WTC11 (cell line): ENCODE results near the gene ESYT2.

Experiments used
- ATF3 ChIP-seq: sonication (generic); formaldehyde crosslinking; conservative IDR thresholded peaks from 2 replicates; pipeline ENCODE4 v1.8.1; 2022; ENCODE audit warnings: mild to moderate bottlenecking, missing genetic modification reagents
- CREB1 ChIP-seq: sonication (generic); formaldehyde crosslinking; IDR thresholded peaks from 2 replicates; pipeline ENCODE4 v1.8.0; 2023; ENCODE audit warnings: mild to moderate bottlenecking, missing genetic modification reagents
- CREM ChIP-seq: sonication (generic); formaldehyde crosslinking; IDR thresholded peaks from 2 replicates; pipeline ENCODE4 v1.8.1; 2022; ENCODE audit warnings: mild to moderate bottlenecking, missing genetic modification reagents, moderate library complexity
- CTCF ChIP-seq: fragments of 200-600 bp; IDR thresholded peaks from 2 replicates; pipeline ENCODE4 v1.8.0; 2022; ENCODE audit warnings: antibody characterized with exemption
- E2F1 ChIP-seq: sonication (generic); formaldehyde crosslinking; IDR thresholded peaks from 2 replicates; pipeline ENCODE4 v1.8.0; 2022; ENCODE audit warnings: mild to moderate bottlenecking, missing genetic modification reagents
- ELF4 ChIP-seq: sonication (generic); formaldehyde crosslinking; IDR thresholded peaks from 2 replicates; pipeline ENCODE4 v1.8.1; 2022; ENCODE audit warnings: low read depth, mild to moderate bottlenecking, moderate library complexity, missing genetic modification reagents
- HMGXB4 ChIP-seq: sonication (generic); formaldehyde crosslinking; IDR thresholded peaks from 2 replicates; pipeline ENCODE4 v1.8.1; 2023; ENCODE audit warnings: mild to moderate bottlenecking, moderate library complexity, missing genetic modification reagents
- MLX ChIP-seq: sonication (generic); formaldehyde crosslinking; IDR thresholded peaks from 2 replicates; pipeline ENCODE4 v1.8.1; 2023; ENCODE audit warnings: mild to moderate bottlenecking, missing genetic modification reagents, moderate library complexity
- NR2C2 ChIP-seq: sonication (generic); formaldehyde crosslinking; IDR thresholded peaks from 2 replicates; pipeline ENCODE4 v1.8.0; 2022; ENCODE audit warnings: mild to moderate bottlenecking, missing genetic modification reagents
- TP53 ChIP-seq: sonication (generic); formaldehyde crosslinking; IDR thresholded peaks from 2 replicates; pipeline ENCODE4 v1.8.1; 2023; ENCODE audit warnings: mild to moderate bottlenecking, missing genetic modification reagents
- ZBTB21 ChIP-seq: sonication (generic); formaldehyde crosslinking; IDR thresholded peaks from 2 replicates; pipeline ENCODE4 v1.8.1; 2023; ENCODE audit warnings: mild to moderate bottlenecking, missing genetic modification reagents, borderline replicate concordance
- TF ChIP-seq, protein P1 (sequence below): sonication (generic); formaldehyde crosslinking; IDR thresholded peaks from 2 replicates; pipeline ENCODE4 v1.8.1; 2022; ENCODE audit warnings: low read depth, missing genetic modification reagents, borderline replicate concordance
- TF ChIP-seq, protein P2 (sequence below): sonication (generic); formaldehyde crosslinking; IDR thresholded peaks from 2 replicates; pipeline ENCODE4 v1.8.1; 2023; ENCODE audit warnings: mild to moderate bottlenecking, missing genetic modification reagents, borderline replicate concordance
- TF ChIP-seq, protein P3 (sequence below): sonication (generic); formaldehyde crosslinking; IDR thresholded peaks from 2 replicates; pipeline ENCODE4 v1.8.0; 2022; ENCODE audit warnings: missing genetic modification reagents

- TF ChIP-seq ATF3 (CRISPR knock-in tag) (no peak), CTCF (no peak), CREM (no peak), ELF4 (no peak), CREB1 (CRISPR knock-in tag) (no peak), ZBTB21 (no peak), TP53 (CRISPR knock-in tag) (no peak), E2F1 (no peak), MLX (CRISPR knock-in tag) (no peak), HMGXB4 (no peak), NR2C2 (no peak)
- TF ChIP-seq, protein P1, sequence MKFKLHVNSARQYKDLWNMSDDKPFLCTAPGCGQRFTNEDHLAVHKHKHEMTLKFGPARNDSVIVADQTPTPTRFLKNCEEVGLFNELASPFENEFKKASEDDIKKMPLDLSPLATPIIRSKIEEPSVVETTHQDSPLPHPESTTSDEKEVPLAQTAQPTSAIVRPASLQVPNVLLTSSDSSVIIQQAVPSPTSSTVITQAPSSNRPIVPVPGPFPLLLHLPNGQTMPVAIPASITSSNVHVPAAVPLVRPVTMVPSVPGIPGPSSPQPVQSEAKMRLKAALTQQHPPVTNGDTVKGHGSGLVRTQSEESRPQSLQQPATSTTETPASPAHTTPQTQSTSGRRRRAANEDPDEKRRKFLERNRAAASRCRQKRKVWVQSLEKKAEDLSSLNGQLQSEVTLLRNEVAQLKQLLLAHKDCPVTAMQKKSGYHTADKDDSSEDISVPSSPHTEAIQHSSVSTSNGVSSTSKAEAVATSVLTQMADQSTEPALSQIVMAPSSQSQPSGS (CRISPR knock-in tag), result no peak
- TF ChIP-seq, protein P2, sequence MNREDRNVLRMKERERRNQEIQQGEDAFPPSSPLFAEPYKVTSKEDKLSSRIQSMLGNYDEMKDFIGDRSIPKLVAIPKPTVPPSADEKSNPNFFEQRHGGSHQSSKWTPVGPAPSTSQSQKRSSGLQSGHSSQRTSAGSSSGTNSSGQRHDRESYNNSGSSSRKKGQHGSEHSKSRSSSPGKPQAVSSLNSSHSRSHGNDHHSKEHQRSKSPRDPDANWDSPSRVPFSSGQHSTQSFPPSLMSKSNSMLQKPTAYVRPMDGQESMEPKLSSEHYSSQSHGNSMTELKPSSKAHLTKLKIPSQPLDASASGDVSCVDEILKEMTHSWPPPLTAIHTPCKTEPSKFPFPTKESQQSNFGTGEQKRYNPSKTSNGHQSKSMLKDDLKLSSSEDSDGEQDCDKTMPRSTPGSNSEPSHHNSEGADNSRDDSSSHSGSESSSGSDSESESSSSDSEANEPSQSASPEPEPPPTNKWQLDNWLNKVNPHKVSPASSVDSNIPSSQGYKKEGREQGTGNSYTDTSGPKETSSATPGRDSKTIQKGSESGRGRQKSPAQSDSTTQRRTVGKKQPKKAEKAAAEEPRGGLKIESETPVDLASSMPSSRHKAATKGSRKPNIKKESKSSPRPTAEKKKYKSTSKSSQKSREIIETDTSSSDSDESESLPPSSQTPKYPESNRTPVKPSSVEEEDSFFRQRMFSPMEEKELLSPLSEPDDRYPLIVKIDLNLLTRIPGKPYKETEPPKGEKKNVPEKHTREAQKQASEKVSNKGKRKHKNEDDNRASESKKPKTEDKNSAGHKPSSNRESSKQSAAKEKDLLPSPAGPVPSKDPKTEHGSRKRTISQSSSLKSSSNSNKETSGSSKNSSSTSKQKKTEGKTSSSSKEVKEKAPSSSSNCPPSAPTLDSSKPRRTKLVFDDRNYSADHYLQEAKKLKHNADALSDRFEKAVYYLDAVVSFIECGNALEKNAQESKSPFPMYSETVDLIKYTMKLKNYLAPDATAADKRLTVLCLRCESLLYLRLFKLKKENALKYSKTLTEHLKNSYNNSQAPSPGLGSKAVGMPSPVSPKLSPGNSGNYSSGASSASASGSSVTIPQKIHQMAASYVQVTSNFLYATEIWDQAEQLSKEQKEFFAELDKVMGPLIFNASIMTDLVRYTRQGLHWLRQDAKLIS (CRISPR knock-in tag), result no peak
- TF ChIP-seq, protein P3, sequence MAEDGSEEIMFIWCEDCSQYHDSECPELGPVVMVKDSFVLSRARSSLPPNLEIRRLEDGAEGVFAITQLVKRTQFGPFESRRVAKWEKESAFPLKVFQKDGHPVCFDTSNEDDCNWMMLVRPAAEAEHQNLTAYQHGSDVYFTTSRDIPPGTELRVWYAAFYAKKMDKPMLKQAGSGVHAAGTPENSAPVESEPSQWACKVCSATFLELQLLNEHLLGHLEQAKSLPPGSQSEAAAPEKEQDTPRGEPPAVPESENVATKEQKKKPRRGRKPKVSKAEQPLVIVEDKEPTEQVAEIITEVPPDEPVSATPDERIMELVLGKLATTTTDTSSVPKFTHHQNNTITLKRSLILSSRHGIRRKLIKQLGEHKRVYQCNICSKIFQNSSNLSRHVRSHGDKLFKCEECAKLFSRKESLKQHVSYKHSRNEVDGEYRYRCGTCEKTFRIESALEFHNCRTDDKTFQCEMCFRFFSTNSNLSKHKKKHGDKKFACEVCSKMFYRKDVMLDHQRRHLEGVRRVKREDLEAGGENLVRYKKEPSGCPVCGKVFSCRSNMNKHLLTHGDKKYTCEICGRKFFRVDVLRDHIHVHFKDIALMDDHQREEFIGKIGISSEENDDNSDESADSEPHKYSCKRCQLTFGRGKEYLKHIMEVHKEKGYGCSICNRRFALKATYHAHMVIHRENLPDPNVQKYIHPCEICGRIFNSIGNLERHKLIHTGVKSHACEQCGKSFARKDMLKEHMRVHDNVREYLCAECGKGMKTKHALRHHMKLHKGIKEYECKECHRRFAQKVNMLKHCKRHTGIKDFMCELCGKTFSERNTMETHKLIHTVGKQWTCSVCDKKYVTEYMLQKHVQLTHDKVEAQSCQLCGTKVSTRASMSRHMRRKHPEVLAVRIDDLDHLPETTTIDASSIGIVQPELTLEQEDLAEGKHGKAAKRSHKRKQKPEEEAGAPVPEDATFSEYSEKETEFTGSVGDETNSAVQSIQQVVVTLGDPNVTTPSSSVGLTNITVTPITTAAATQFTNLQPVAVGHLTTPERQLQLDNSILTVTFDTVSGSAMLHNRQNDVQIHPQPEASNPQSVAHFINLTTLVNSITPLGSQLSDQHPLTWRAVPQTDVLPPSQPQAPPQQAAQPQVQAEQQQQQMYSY (CRISPR knock-in tag), result no peak
These were observed 20.1 kb upstream of the ESYT2 start for GRCh38 chr7:158849442-158849767.
